ENCODE measurements around the gene CADM4.

- TF ChIP-seq EP300 (IDR thresholded peaks at IDR 0.05; ENCODE audit: borderline replicate concordance in 1 of 2, low read depth in 1 of 2, low read length in 1 of 2) (no peak), GABPA (IDR thresholded peaks at IDR 0.05; ENCODE audit: low read depth) (no peak), POLR2AphosphoS5 (IDR thresholded peaks at IDR 0.05; ENCODE audit: low read depth, low read length) (no peak), RAD21 (IDR thresholded peaks at IDR 0.05; ENCODE audit: low read length) (no peak), TAF1 (IDR thresholded peaks at IDR 0.05; ENCODE audit: borderline replicate concordance, low read depth, low read length) (no peak)
- TF ChIP-seq, protein P1, sequence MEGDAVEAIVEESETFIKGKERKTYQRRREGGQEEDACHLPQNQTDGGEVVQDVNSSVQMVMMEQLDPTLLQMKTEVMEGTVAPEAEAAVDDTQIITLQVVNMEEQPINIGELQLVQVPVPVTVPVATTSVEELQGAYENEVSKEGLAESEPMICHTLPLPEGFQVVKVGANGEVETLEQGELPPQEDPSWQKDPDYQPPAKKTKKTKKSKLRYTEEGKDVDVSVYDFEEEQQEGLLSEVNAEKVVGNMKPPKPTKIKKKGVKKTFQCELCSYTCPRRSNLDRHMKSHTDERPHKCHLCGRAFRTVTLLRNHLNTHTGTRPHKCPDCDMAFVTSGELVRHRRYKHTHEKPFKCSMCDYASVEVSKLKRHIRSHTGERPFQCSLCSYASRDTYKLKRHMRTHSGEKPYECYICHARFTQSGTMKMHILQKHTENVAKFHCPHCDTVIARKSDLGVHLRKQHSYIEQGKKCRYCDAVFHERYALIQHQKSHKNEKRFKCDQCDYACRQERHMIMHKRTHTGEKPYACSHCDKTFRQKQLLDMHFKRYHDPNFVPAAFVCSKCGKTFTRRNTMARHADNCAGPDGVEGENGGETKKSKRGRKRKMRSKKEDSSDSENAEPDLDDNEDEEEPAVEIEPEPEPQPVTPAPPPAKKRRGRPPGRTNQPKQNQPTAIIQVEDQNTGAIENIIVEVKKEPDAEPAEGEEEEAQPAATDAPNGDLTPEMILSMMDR (IDR thresholded peaks at IDR 0.05) = no peak
Measured at GRCh38 chr19:43641333-43641732, 1.7 kb upstream of the CADM4 start.
